Fibroblast of the aortic adventitia (primary cell): ENCODE results near the gene PNMA6F. TPM values are rescaled to one million over a fixed set of nuclear protein-coding genes. Genes with fewer than 3 reads are reported as not detected.

ENCODE experiments used
- DNase-seq: peaks from one replicate; pipeline ENCODE4 v3.0.0-alpha.2; 2010; ENCODE audit warnings: low read depth
- H3K4me3 ChIP-seq: 2 replicates; pipeline ENCODE4 v1.5.1; 2011; ENCODE audit warnings: low read depth, mild to moderate bottlenecking, control low read depth, low read length, moderate library complexity
- CTCF ChIP-seq: IDR thresholded peaks from 2 replicates; pipeline ENCODE4 v1.5.1; 2011; ENCODE audit warnings: mild to moderate bottlenecking, low read length, control low read depth, inconsistent platforms; ENCODE audit not compliant: insufficient read depth
- total RNA-seq: library from RNA; depleted of rRNA; stranded (reverse); fragments of >200 nt; gene quantifications from 2 replicates; pipeline ENCODE4 v1.2.3, GENCODE V29; 2012; ENCODE audit warnings: low replicate concordance

PNMA6F gene
- total RNA-seq, 1 donor, result not detected

DNA sequence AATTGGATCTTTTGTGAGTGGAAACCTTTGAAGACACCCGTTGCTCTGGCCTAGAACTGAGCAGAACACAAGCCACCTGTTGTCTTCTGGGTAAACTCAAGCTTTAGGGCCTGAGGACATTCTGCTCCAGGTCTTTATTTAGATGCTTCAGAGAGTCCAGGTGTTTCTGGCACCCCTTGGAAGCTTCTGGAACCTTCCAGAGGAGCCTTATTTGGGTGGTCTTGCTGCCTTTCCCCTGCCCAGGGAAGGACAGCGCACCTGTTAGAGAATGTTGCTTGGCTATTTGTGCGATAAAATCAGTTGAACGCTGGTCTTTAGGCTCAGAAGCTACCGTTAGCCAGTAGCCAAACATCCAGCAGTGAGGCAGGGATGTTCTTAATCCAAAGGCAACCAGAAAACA is 15.4 kb upstream of the PNMA6F start:
- H3K4me3 ChIP-seq, result no peak overlapping the region
- TF ChIP-seq CTCF, result no peak
- DNase-seq, result no peak

DNA sequence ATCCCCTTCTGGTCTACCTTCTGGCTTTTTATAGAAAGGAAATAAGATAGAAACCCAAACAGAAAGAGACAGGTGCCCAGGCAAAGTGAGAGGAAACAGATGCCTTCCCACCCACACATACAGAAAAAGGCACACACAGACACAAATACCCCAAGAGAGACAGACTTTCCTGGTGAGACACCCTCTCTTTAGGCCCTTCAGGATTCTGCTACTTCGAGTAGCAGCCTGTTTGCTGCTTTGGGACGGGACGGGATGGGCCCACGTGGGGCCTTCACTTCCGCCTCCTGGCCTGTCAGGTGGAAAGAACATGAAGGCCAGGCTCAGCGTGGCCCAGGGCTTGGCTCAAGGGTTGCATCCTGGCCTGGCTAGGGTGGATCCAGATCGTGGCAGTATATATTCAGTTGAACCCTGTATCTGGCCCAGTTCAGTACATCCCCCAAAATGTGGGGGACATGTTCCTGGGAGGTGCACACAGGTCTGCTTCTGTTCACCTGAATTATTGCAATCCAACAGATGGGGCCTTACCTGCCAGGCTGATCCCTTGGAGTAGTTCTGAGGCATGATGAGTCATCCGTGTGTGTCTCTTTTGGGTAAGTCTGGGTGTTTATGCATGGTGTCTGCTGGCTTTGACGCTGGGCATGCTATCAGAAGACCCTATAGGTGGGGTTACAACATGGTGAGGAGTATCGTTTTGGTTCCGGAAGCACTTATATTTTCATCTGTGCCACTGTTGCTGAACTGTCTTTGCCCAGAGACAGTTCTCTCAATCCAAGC is 14.7 kb upstream of the PNMA6F start:
- H3K4me3 ChIP-seq, result no peak overlapping the region
- no peak for TF ChIP-seq CTCF
- DNase-seq, result no peak

DNA sequence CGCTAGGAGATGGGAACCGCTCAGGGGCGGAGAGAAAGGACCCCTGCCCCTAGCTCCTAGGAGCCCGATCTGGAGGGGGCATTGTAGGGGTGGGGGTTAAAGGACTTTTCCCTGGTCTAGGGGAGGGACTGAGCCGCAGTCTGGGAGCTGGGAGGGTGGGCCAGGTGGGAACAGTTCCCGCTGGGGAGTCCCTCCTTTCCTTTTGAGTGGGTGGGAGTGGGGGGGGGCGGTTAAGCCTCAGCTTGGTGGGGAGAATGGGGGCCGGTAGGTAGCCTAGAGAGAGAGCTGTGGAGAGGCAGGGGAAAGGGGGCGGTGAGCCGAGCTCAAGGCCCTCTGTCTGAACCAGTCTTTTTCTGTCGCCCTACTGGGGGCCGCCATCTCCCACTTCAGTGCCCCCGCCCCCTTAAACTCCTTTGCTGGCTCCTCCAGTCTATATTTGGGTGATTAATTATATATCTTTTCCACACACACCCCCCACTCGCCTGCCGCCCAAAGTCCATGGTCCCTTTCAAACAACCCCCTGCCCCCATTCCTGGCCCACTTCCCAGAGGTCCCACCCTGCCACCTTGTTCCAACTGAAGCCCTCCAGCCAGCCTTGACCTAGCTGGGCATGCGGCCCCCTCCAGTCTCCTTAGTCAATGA is 13.2 kb upstream of the PNMA6F start:
- no peak for DNase-seq
- TF ChIP-seq CTCF, result no peak
- peak overlapping the region; percentile 77 for H3K4me3 ChIP-seq

DNA sequence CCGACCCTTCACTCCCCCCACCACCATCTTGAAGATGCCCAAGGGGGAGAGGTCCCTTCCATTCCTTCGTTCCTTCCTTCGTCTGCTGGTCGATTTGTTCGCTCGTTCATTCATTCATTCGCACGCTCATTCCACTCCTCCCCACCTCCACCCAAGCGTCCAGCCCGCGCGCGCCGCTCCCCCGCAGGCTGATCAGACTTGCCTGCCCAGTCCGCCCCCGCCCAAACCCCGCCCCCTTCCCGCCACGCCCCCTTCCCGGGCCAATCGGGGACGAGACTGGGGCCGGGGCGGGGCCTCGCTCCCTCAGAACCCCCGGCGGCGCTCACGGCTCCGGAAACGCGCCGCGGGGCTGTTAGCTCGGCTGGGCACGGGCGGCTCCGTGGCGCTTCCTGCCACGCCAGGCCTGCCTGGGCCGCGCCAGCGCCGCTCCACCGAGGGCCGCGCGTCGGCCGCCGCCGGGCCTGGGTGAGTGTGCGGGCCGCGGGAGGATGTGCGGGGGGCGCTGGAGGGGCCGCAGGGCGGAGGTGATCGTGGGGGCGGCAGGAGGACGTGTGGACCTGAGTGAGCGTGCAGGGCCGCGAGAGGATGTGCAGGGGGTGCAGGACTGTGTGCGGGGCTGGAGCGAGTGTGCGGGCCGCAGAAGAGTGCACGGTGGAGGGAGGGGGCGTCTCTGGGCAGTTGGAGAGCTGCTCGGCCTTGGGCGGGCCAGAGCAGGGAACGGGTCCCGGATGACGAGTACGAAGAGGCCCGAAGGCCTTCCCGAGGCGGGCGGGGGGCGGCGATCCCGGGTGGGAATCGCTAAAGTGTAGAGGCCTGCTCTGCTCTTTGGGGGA is 12.5 kb upstream of the PNMA6F start, which contains the start of gene ZNF275:
TSS of gene ZNF275 (plus strand) at position 333 of the 833 bp plus-strand sequence. CDS start 2,527 bp downstream, outside the sequence.
- TF ChIP-seq CTCF, result no peak
- peak within 1 kb of the TSS; percentile 77 for H3K4me3 ChIP-seq
- peak; percentile 63 for DNase-seq

GRCh38 chrX:153333266-153333665 is 11.7 kb upstream of the PNMA6F start:
- no peak overlapping the region for H3K4me3 ChIP-seq
- DNase-seq, result peak; percentile 70
- no peak for TF ChIP-seq CTCF

GRCh38 chrX:153327561-153327960 is 6.0 kb upstream of the PNMA6F start:
- no peak for DNase-seq
- no peak overlapping the region for H3K4me3 ChIP-seq
- TF ChIP-seq CTCF, result no peak
